ENCODE data around the gene HHLA2.
"Not testable (repeated sequence)": the region's sequence is repeated elsewhere in the genome, so short reads cannot be mapped to it uniquely, and the experiment has no call there.

Gene HHLA2

GRCh38 chr3:108343491-108343890 lies 47.1 kb downstream of the HHLA2 start:
- DNase-seq: no peak

GRCh38 chr3:108345492-108346205 lies 49.3 kb downstream of the HHLA2 start:
- no peak for DNase-seq

- DNase-seq: no peak
Measured at GRCh38 chr3:108346301-108347227, 50.2 kb downstream of the HHLA2 start.

GRCh38 chr3:108352176-108352575 lies 55.8 kb downstream of the HHLA2 start:
- DNase-seq: no peak

- DNase-seq: no peak
Measured at GRCh38 chr3:108354562-108354961, 58.2 kb downstream of the HHLA2 start.

- DNase-seq: no peak
Measured at GRCh38 chr3:108357042-108357441, 60.7 kb downstream of the HHLA2 start.

- no peak for DNase-seq
Measured at GRCh38 chr3:108359011-108359410, 62.7 kb downstream of the HHLA2 start.

GRCh38 chr3:108376026-108376425 lies 79.7 kb downstream of the HHLA2 start:
- no peak for DNase-seq

- no peak for DNase-seq
Measured at GRCh38 chr3:108377384-108377783, 81.0 kb downstream of the HHLA2 start.

- DNase-seq: no peak
Measured at GRCh38 chr3:108378153-108378951, 82.0 kb downstream of the HHLA2 start.

- not testable (repeated sequence) for DNase-seq
Measured at GRCh38 chr3:108378952-108379342, 82.6 kb downstream of the HHLA2 start.

GRCh38 chr3:108380128-108380795 lies 83.9 kb downstream of the HHLA2 start:
- no peak for DNase-seq

- DNase-seq: no peak
Measured at GRCh38 chr3:108381529-108382140, 85.3 kb downstream of the HHLA2 start.

GRCh38 chr3:108383306-108383705 lies 87.0 kb downstream of the HHLA2 start:
- no peak for DNase-seq

- no peak for DNase-seq
Measured at GRCh38 chr3:108387063-108387462, 90.7 kb downstream of the HHLA2 start.

- no peak for DNase-seq
Measured at GRCh38 chr3:108388136-108389132, 92.1 kb downstream of the HHLA2 start.

GRCh38 chr3:108389372-108389771 lies 93.0 kb downstream of the HHLA2 start:
- no peak for DNase-seq

- no peak for DNase-seq
Measured at GRCh38 chr3:108391917-108392593, 95.7 kb downstream of the HHLA2 start.

GRCh38 chr3:108393128-108393900 lies 97.0 kb downstream of the HHLA2 start:
- no peak for DNase-seq
